Fibroblast of skin of scalp (primary cell): Measurements from ENCODE around the gene LETM1.
"Not testable (repeated sequence)": the region's sequence is repeated elsewhere in the genome, so short reads cannot be mapped to it uniquely, and the experiment has no call there.

Experiments used
- DNase-seq: peaks from one replicate; pipeline ENCODE4 v3.0.0-alpha.2; 2013

Gene LETM1

GRCh38 chr4:1851160-1851559, 4.8 kb downstream of the LETM1 start:
- DNase-seq, result no peak

- DNase-seq, result no peak
Observed at GRCh38 chr4:1850276-1850675, 5.7 kb downstream of the LETM1 start.

- DNase-seq, result no peak
Observed at GRCh38 chr4:1846580-1846979, 9.4 kb downstream of the LETM1 start.

GRCh38 chr4:1844618-1845017, 11.3 kb downstream of the LETM1 start:
- DNase-seq, result not testable (repeated sequence)

GRCh38 chr4:1843852-1844251, 12.1 kb downstream of the LETM1 start:
- DNase-seq, result peak; percentile 33

- peak; percentile 67 for DNase-seq
Observed at GRCh38 chr4:1842993-1843448, 12.9 kb downstream of the LETM1 start.

- no peak for DNase-seq
Observed at GRCh38 chr4:1842339-1842895, 13.5 kb downstream of the LETM1 start.

- no peak for DNase-seq
Observed at GRCh38 chr4:1841887-1842210, 14.1 kb downstream of the LETM1 start.

GRCh38 chr4:1841201-1841886, 14.6 kb downstream of the LETM1 start:
- DNase-seq, result no peak

GRCh38 chr4:1839282-1839681, 16.7 kb downstream of the LETM1 start:
- no peak for DNase-seq

- DNase-seq, result no peak
Observed at GRCh38 chr4:1837069-1837468, 18.9 kb downstream of the LETM1 start.

GRCh38 chr4:1836650-1837049, 19.3 kb downstream of the LETM1 start:
- no peak for DNase-seq

GRCh38 chr4:1835836-1836235, 20.1 kb downstream of the LETM1 start:
- DNase-seq, result not testable (repeated sequence)

GRCh38 chr4:1834047-1834775, 21.7 kb downstream of the LETM1 start:
- no peak for DNase-seq

- no peak for DNase-seq
Observed at GRCh38 chr4:1833307-1834046, 22.5 kb downstream of the LETM1 start.

- DNase-seq, result no peak
Observed at GRCh38 chr4:1832690-1833089, 23.3 kb downstream of the LETM1 start.

GRCh38 chr4:1831331-1831730, 24.6 kb downstream of the LETM1 start:
- DNase-seq, result no peak

GRCh38 chr4:1830642-1831228, 25.2 kb downstream of the LETM1 start:
- no peak for DNase-seq

GRCh38 chr4:1830234-1830633, 25.7 kb downstream of the LETM1 start:
- no peak for DNase-seq

- no peak for DNase-seq
Observed at GRCh38 chr4:1826531-1827350, 29.2 kb downstream of the LETM1 start.

- DNase-seq, result no peak
Observed at GRCh38 chr4:1825326-1825725, 30.6 kb downstream of the LETM1 start.

- no peak for DNase-seq
Observed at GRCh38 chr4:1824746-1825145, 31.2 kb downstream of the LETM1 start.
